Measurements from ENCODE around the gene EVX1. TPM values are rescaled to one million over a fixed set of nuclear protein-coding genes. Genes with fewer than 3 reads are reported as not detected.

EVX1 gene
- total RNA-seq, 1 donor from 2014 or later = not detected

DNA sequence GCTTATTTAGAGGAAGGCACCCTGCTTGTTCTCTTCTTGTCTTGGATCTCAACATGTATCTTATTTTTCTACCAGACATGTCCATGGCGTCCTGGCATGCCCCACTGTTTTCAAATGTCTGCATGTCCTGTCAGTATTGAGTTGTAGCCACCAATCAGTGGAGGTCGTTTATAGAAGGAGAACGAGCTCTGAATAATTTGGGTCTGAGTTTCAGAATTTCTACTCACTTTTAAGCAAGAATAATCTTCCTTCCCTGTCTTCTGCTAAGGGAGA, 39.8 kb upstream of the EVX1 start:
- H3K4me2 ChIP-seq = no peak overlapping the region
- H3K4me1 ChIP-seq = peaks cover 5% of the 10 kb centered on the region
- Mint-ChIP-seq H3K4me1 (peaks cover 11% of the 10 kb centered on the region), H3K9me3 (peaks cover 9% of the 10 kb centered on the region), H3K27ac (no peak overlapping the region), H3K27me3 (ENCODE audit: insufficient read depth, low read depth) (peaks cover 90% of the 10 kb centered on the region), H3K36me3 (no peaks in the 10 kb centered on the region), H3K4me3 (no peak overlapping the region)
- peaks cover 92% of the 10 kb centered on the region for H4K20me1 ChIP-seq (ENCODE audit: low read depth)
- DNase-seq (ENCODE audit: low spot score) = no peak
- no peak overlapping the region for H2AFZ ChIP-seq (replicated peaks)
- H3K79me2 ChIP-seq (ENCODE audit: low read depth) = no peaks in the 10 kb centered on the region
- H3K27me3 ChIP-seq = peaks cover 100% of the 10 kb centered on the region
- H3K4me3 ChIP-seq = no peak overlapping the region
- no peaks in the 10 kb centered on the region for H3K36me3 ChIP-seq
- TF ChIP-seq, protein P1, sequence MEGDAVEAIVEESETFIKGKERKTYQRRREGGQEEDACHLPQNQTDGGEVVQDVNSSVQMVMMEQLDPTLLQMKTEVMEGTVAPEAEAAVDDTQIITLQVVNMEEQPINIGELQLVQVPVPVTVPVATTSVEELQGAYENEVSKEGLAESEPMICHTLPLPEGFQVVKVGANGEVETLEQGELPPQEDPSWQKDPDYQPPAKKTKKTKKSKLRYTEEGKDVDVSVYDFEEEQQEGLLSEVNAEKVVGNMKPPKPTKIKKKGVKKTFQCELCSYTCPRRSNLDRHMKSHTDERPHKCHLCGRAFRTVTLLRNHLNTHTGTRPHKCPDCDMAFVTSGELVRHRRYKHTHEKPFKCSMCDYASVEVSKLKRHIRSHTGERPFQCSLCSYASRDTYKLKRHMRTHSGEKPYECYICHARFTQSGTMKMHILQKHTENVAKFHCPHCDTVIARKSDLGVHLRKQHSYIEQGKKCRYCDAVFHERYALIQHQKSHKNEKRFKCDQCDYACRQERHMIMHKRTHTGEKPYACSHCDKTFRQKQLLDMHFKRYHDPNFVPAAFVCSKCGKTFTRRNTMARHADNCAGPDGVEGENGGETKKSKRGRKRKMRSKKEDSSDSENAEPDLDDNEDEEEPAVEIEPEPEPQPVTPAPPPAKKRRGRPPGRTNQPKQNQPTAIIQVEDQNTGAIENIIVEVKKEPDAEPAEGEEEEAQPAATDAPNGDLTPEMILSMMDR (IDR thresholded peaks at IDR 0.05) = no peak
- no peak for TF ChIP-seq EZH2 (IDR thresholded peaks at IDR 0.05)
- no peak for TF ChIP-seq EZH2phosphoT487 (IDR thresholded peaks at IDR 0.05)
- no peak overlapping the region for H3K27ac ChIP-seq
- H3F3A ChIP-seq (ENCODE audit: low read depth) = peaks cover 11% of the 10 kb centered on the region
- no peaks in the 10 kb centered on the region for H3K9me3 ChIP-seq (ENCODE audit: low read depth)
- no peak overlapping the region for H3K9ac ChIP-seq

DNA sequence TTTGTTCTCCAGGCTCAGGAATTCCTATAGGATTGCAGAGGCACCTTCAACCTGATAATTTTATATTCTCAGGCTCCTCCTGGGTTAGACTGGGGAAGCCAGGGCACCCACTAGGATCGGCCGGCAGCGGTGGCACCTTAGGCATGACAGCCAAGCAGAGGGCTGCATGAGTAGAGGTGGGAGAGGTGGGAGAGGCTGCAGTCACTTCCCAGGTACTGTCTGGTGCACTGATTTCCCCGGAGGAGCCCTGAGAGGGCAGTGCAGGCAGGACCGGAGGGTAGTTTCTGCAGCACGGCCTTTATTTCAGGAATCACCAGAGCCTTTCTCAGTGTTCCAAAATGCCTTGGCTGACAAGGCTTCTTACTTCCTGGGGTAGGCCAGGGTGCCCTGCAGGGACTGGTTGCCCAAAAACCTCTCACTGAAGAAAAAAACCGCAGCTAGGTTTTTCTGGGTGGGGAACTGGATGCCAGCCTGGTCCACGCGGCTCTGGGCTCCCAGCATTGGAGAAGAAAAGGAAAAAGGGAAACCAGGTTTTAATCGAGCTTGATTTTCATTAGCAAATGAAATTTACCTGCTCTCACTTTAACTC, 39.1 kb upstream of the EVX1 start:
- H3K4me1 Mint-ChIP-seq = peaks cover 11% of the 10 kb centered on the region
- Histone ChIP-seq H4K20me1 (ENCODE audit: low read depth) (peaks cover 92% of the 10 kb centered on the region), H3K4me2 (no peak overlapping the region), H3K79me2 (ENCODE audit: low read depth) (no peaks in the 10 kb centered on the region), H3F3A (ENCODE audit: low read depth) (peaks cover 16% of the 10 kb centered on the region), H3K4me1 (peaks cover 11% of the 10 kb centered on the region), H3K4me3 (no peak overlapping the region), H2AFZ (replicated peaks) (no peak overlapping the region), H3K27me3 (peaks cover 100% of the 10 kb centered on the region), H3K27ac (no peak overlapping the region), H3K36me3 (no peaks in the 10 kb centered on the region), H3K9me3 (ENCODE audit: low read depth) (no peaks in the 10 kb centered on the region), H3K9ac (no peak overlapping the region)
- H3K9me3 Mint-ChIP-seq = peaks cover 11% of the 10 kb centered on the region
- no peak for DNase-seq (ENCODE audit: low spot score)
- no peaks in the 10 kb centered on the region for H3K36me3 Mint-ChIP-seq
- H3K27me3 Mint-ChIP-seq (ENCODE audit: insufficient read depth, low read depth) = peaks cover 88% of the 10 kb centered on the region
- H3K27ac Mint-ChIP-seq = no peak overlapping the region
- peak; percentile 8 for TF ChIP-seq EZH2phosphoT487 (IDR thresholded peaks at IDR 0.05)
- no peak for TF ChIP-seq EZH2 (IDR thresholded peaks at IDR 0.05)
- TF ChIP-seq, protein P1 (IDR thresholded peaks at IDR 0.05) = no peak
- H3K4me3 Mint-ChIP-seq = no peak overlapping the region

DNA sequence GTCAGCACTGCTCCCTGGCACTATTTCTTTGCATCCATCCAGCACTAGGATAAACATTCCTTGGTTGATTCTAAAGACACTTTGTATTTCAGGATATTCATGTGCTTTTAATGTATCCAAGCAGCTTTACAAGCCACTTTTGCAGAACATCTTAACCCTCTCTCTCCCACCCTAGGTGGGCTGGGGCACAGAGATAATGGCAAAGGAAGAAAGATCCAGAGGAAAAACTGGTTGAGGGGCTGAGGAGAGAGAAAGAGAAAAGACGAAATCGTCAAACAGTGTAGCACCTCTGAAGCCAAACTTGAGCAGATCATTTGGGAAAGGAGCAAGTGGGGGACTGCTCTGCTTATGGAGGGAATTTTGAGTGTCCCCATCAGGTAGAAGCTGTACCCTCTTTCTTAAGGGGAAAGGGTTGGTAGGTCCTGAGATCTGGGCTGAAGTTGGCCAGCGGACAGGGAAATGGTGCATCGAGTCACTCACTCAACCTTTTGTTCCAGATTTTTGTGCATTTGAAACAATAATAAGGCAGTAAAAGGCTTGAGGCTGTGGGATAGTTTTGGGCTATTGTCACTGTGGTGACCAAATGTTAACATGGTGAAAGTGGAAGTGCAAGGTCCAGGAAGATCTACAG, 38.5 kb upstream of the EVX1 start:
- Histone ChIP-seq H3K4me2 (no peak overlapping the region), H2AFZ (replicated peaks) (no peak overlapping the region), H3K79me2 (ENCODE audit: low read depth) (no peaks in the 10 kb centered on the region), H3K9me3 (ENCODE audit: low read depth) (no peaks in the 10 kb centered on the region), H3F3A (ENCODE audit: low read depth) (peaks cover 16% of the 10 kb centered on the region), H4K20me1 (ENCODE audit: low read depth) (peaks cover 91% of the 10 kb centered on the region), H3K9ac (no peak overlapping the region), H3K36me3 (no peaks in the 10 kb centered on the region), H3K27me3 (peaks cover 100% of the 10 kb centered on the region), H3K27ac (no peak overlapping the region), H3K4me3 (no peak overlapping the region), H3K4me1 (peaks cover 11% of the 10 kb centered on the region)
- peaks cover 88% of the 10 kb centered on the region for H3K27me3 Mint-ChIP-seq (ENCODE audit: insufficient read depth, low read depth)
- no peaks in the 10 kb centered on the region for H3K36me3 Mint-ChIP-seq
- H3K9me3 Mint-ChIP-seq = peaks cover 12% of the 10 kb centered on the region
- no peak overlapping the region for H3K4me3 Mint-ChIP-seq
- H3K27ac Mint-ChIP-seq = no peak overlapping the region
- no peak for DNase-seq (ENCODE audit: low spot score)
- H3K4me1 Mint-ChIP-seq = peaks cover 11% of the 10 kb centered on the region
- TF ChIP-seq, protein P1 (IDR thresholded peaks at IDR 0.05) = no peak
- TF ChIP-seq EZH2phosphoT487 (IDR thresholded peaks at IDR 0.05) = no peak
- TF ChIP-seq EZH2 (IDR thresholded peaks at IDR 0.05) = no peak

Measured in neural progenitor cell (in vitro differentiated cells).